GM19351 (cell line): ENCODE data around the gene KRTDAP.
A peak's percentile ranks its signal among the peaks of the same experiment; 100 is the strongest.
"Not testable (repeated sequence)": the region's sequence is repeated elsewhere in the genome, so short reads cannot be mapped to it uniquely, and the experiment has no call there.

ENCODE experiments used
- ATAC-seq: cut with Tn5 transposase; IDR thresholded peaks from one replicate; pipeline ENCODE4 v1.9.1; 2021; ENCODE audit warnings: mild to moderate bottlenecking, moderate library complexity; ENCODE audit not compliant: unreplicated experiment

The KRTDAP gene

DNA sequence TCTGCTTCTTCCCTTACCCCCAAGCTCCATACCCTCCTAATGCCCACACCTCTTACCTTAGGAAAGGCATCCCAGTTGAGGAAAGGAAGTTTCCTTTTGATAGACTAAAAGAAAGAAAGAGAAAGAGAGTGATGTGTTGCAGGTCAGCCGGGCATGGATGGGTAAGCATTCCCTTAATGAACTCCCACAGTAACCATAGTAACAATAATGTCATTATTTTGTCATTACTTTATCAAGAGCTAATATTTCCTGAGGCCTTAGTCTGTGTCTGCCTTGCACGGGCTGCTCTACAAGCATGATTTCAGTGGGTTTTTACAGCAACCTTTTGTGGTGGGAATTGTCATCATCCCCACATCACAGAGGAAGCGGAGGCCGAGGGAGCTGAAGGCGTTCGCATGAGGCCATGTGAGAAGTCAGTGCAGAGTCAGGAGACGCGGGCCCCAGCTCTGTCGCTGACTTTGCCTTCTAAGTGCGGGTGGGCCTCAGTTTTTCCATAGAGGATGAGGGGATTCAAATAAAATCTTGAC is 2.5 kb downstream of the KRTDAP start:
- no peak for ATAC-seq

DNA sequence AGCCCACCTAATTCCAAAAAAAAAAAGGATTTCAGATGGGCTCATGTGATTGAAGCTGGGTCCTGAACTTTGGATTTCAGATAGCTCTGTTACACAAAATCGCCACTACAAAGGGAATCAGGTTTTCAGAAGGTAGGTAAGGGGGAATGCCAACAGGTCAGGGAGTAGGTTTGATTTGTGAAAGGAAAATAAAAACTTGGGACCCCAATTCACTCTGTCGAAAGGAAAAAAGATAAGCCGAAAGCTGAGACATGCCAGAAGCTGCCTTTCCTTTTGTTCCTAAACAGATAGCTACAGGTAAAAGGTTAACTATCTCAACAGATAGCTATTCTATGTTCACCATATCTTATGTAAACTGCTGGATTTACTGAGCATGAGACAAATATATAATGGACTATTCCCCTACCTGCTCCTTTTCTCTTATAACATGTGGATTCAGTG is 4.0 kb downstream of the KRTDAP start:
- no peak for ATAC-seq

DNA sequence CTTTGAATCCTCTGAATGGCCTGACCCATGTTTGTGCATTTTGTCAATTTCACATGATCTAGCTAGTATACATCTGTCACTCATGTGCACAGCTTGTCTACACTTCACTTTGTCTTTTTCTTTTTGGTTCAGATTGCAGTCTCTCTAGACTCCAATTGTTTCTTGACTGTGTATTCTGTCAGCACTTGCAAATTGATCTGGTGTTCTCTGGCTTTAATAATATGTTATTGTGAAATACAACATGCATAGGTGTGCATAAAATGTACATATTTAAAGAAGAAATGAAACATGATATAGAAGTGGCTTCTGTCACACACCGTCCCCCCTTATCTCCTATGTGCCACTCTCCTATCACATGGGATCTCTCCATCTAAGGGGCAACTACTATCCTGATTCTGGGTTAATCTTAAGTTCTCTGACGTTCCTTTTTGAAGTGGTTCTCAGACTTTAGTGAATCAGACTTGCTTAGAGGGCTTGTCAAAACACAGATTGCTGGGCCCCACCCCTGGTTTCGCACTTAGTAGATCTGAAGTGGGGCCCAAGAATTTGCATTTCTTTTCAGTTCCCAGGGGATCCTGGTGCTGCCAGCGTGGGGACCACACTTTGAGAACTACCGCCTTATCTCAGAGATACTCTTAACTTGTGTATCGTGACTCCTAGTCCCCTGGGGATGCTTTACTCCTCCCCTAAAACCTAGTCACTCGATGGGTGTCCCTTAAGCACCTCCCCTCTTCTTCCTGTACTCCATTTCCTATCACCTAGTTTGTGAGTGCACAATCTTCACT is 5.8 kb downstream of the KRTDAP start:
- peak; percentile 57 for ATAC-seq

DNA sequence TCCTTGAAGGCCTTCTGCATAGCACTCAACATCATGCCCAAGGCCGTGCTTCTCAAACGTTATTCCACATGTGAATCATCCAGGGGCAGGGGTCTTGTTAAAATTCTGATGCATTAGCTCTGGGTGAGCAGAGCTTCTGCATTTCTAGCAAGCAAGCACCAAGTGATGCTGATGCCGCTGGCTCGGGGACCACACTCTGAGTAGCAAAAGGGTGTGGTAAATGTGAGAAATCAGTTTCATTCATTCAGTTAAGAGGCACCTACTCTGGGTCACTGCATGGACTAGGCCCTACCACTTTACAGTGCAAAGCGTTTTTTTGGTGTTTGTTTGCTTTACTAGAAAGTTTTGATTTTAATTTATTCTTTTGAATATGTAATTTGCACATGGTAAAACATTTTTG is 7.2 kb downstream of the KRTDAP start:
- ATAC-seq, result no peak

DNA sequence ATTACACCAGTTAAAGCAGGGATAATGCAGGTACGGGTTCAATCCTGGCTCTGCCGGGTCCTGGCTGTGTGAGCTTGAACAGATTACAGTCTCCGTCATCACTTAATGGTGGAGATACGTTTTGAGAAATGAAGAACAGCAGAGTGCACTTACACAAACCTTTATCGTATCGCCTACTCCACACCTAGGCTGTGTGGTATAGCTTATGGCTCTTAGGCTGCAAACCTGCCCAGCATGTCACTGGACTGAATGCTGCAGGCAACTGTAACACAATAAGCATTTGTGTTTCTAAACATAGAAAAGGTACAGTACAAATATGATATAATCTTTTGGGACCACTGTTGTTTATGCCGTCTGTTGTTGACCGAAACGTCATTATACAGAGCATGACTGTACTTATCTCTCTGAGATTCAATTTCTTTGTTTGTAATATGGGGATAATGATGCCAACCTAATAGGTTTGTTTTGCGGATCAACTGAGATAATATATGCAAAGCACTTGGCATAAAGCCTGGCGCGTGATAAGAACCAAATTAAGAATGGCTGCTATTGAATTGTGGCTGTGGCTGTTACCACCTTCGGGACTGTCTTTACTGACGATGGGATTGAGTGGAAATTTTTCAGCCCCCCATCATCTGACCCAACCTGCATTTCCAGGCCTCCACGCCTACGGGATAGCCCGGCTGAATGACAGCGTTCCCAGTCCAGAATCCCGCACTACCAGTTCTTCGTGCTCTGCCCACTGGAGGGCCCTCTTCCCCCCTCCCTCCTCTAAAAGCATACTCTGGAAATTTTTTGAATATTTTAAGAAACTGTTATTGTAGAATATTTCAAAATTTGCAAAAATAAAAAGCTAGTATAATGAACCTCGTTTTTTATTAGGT is 11.2 kb downstream of the KRTDAP start:
- ATAC-seq, result no peak

DNA sequence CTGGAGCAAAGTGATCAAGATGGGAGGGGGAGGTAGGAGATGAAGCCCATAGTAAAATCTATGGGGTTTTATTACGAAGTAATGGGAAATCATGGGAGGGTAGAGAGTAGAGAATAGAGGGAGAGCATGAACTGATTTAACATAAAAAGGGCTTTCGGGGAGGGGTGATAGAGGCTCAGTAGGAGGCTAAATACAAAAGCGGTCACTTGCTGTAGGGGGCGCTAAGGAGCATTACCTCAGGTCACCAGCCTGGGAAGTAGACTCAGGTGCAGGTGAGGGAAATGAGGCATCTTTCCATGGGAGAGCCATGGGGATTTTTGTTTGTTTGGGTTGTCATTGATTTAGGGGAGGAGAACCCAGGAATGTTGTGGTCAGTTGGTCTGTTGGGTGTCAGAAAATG is 14.1 kb downstream of the KRTDAP start:
- ATAC-seq, result no peak

DNA sequence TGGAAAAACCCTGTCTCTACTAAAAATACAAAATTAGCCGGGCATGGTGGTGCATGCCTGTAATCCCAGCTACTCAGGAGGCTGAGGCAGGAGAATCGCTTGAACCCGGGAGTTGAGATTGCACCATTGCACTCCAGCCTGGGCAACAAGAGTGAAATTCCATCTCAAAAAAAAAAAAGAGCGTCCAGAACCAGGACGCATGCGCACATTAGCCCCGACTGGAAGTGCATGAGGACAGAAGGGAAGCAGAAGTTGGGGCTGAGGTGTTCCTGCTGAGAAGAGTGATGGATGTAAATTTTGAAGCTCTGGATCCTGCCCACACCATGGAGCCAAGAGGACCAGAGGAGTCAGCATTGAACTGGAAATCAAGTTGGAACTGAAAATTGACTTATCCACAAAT is 15.7 kb downstream of the KRTDAP start:
- ATAC-seq, result not testable (repeated sequence)

DNA sequence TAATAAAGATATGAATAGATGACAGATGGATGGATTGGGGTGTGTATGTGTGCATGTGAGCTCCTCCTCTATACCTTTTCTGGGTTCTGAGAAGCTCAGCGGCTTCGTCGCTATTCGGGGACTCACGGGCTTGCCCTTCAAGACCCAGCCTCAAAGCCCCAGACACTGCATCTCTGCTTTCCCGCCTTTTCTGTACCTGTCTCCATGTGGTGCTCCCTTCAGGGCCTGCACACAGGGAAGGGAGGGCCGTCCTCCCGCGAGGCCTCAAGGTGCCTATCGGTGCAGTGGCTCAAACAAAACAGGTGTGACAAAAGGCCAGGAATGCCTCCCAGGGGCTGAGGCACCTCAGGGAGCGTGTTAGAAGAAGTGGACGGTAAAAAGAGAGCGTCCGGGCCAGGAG is 16.2 kb downstream of the KRTDAP start:
- ATAC-seq, result no peak

DNA sequence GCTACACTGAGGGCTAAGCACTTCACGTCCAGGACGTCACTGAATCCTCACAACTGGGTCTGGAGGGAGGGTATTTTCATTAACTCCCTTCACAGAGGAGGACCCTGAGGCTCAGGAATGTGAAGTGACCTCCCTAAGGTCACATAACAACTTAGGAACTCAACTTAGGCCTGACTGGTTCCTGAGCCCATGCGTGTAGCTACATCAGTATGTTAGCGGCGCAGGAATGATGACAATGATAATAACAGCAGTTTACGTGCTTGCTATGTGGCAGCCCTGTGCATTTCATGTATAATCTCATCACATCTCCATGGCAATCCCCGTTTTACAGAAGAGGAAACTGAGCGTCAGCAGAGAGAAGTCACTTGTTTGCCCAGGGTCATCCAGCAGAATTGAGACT is 18.3 kb downstream of the KRTDAP start:
- no peak for ATAC-seq

DNA sequence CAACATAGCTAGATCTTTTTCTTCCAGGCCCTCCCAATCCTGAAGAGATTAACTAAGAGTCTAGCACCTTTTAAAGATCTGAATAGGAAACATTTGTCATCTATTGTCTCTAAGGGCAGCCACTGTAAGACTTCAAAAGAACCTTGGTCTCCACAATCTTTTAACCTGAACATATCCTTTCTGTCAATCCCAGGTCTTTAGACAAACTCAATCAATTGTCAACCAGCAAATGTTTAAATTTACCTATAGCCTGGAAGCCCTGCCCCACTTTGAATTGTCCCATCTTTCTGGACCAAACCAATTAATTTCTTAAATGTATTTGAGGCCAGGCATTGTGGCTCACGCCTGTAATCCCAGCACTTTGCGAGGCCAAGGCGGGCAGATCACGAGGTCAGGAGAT is 19.2 kb downstream of the KRTDAP start:
- not testable (repeated sequence) for ATAC-seq

DNA sequence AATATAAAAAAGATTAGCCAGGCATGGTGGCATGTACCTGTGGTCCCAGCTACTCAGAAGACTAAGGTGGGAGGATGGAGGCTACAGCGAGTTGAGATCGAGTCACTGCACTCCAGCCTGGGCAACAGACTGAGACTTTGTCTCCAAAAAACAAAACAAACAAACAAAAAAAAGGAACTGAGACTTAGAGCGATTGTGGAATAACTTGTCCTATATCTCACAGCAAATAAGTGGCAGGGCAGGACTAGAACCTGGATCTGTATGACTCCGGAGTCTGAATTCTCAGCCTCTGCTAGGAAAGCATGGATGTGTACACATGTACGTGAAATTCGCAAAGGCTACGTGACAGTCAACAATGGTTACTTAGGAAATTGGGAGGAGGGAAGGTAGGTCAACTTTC is 20.1 kb downstream of the KRTDAP start:
- no peak for ATAC-seq

DNA sequence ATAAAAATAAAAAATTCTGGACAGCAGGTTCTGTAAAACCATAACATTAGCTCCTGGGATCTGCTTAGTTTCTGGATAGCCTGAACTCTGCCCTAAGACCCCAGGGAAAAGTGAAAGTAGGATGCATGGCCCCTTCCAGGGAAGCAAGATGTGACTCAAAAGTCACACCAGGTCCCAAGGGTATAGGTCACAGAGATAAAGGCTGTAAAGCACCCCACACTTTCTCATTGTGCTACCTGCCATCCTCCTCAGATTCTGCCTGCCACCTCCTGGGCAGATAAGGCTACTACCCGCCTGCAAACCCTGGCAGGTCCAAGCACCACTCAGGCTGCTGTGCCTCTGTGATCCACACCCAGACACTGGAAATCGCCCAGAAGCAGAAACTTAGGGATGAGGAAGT is 21.6 kb downstream of the KRTDAP start:
- ATAC-seq, result peak; percentile 65

DNA sequence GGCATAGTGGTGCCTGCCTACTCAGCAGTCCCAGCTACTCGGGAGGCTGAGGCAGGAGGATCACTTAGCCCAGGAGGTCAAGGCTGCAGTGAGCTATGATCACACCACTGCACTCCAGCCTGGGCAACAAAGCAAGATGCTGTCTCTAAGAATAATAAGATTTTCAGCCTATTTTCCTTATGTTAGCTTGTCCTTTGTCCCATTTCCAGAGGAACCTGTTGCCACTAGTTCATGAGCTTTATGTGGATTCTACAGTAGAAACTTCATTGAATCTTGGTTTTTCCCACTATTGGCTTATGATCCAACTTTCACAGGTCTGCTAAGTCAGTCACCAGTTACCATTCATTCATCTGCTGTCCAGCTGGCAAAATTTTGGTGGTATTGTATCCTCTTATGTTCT is 24.0 kb downstream of the KRTDAP start:
- no peak for ATAC-seq

DNA sequence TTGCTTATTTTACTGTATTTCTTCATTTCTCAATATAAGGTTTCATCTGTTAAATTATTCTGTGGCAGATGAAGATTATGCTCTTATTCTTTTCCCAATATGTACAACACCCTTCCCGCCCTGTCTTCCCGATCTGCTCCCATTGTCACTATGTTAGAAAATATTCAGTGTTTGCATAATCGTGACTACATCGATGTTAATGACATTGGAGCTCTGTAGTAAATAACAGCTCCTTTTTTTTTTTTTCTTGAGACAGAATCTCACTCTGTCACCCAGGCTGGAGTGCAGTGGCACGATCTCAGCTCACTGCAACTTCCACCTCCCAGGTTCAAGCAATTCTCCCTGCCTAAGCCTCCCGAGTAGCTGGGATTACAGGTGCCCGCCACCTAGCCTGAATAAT is 27.3 kb downstream of the KRTDAP start:
- ATAC-seq, result not testable (repeated sequence)

DNA sequence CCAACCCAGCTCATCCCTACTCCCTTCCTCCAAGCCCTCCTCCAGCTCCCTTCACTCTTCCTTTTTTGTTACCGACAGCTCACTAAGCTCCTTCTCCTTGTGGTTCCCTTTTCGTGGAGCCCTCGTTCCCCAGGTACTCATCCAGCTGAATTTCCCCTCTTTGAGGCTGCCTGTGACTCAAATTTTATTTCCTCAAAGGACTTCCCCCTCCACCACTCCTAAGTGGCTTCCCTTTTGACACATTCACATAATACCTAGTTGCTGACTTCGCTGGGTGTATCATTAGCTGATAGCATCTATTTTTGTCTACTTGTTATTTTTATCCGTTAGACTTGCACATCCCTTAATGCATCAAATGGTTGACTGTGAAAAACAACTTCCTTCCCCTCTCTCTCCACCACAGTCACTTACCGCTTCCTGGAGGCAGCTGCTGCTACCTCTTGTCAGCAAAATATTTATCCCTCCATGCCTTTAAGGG is 27.7 kb downstream of the KRTDAP start:
- ATAC-seq, result peak; percentile 71

DNA sequence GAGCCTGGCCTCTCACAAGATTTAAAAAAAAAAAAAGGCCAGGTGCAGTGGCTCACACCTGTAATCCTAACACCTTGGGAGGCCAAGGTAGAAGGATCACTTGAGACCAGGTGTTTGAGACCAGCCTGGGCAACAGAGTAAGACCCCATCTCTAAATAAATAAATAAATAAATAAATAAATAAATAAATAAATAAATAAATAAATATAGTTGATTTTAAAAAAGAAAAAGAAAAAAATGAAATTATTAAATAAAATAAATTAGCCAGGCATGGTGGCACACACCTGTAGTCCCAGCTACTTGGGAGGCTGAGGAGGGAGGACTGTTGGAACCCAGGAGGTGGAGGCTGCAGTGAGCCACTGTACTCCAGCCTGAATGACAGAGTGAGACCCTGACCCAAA is 28.5 kb downstream of the KRTDAP start:
- ATAC-seq, result not testable (repeated sequence)

DNA sequence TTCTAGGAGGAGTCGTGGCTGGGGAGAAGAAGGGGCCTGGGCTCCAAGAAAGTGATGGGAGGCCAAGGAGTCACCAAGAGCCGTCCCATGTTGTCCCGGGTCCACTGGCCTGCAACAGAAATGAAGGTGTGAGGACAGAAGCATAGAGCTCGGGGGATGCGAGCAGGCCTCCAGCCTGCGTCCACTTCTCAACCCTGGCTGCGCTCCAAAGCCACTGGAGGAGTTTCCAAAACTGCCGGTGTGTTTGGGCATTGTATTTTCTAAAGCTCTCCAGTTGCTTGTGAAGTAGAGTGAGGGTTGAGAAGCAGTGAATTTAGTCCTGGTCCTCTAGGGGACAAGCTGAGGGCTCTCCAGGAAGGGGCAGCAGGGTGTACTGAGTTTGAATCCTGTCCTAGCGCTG is 29.2 kb downstream of the KRTDAP start:
- ATAC-seq, result no peak

DNA sequence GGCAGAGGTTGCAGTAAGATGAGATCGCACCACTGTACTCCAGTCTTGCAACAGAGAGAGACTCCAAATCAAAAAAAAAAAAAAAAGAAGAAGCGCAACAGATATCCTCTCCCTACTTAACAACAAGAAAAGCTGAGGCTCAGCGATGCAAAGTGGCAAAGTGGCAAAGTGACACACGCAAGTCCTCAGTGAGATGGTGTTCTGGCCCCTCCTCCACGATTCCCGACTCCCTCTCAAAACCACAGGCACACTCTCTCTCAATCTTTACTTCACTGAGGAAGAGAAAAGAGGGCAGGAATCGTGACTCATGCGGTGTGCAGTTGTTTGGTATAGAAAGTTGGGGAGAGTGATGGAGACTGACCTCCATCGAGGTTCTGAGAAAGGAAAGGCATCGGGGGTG is 29.7 kb downstream of the KRTDAP start:
- ATAC-seq, result no peak

DNA sequence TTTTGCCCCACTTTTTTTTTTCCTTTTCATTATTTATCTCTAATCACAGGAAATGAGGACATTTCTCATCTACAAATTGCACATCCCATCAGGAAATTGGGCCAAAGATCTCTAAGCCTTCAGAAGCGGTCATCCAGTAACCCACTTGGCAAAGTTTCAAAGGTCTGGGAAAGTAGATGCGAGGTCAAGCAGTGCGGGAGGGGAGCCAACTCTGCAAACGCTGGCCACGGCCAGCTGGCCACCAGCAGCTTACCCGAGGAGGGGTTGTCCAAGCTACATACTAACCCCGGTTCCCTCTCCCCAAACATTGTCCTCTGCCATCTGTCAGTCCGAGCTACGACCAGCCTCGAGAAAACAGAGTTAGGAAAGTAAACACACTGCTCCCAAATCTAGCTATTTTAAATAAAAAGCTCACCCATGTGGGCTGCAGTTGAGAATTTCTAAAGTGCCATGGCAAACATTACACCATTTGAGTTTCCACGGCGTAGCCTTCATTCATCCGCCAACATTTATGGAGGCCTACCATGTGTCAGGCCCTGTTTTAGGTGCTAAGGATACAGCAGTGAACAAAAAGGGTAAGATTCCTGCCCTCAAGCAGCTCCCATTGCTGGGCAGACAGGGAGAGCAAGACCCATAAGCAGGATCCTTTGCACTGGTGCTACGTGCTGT is 30.7 kb downstream of the KRTDAP start:
- no peak for ATAC-seq

DNA sequence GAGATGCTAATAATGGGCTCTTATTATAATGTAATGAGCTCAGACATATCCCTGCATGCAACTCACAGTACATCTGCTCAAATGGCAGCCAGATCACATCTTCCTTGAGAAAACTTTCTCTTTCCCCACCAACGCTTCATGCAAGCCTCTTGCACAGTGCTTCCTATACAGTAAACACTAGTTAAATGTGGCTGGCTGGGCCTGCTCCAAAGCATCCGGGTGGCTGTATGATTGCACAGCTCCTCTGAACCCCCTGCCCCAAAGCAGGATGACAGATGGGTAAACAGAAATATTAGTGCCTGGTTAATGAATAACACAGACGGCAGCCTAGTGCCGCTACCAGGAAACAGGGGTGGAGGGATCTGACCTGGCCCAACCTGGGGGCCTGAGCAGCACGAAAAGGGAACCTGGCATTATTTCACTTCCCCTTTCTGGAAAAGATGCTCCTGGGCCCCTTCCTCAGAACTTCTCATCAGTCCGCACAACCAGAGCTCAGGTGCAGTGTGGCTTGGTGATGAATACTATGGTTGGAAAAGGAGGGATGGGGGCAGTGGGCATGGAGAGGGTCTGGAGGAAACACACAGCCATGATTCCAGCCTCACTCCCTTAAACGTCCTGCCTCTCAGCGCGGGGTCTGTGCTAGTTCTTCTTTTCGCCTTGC is 31.4 kb downstream of the KRTDAP start:
- no peak for ATAC-seq

DNA sequence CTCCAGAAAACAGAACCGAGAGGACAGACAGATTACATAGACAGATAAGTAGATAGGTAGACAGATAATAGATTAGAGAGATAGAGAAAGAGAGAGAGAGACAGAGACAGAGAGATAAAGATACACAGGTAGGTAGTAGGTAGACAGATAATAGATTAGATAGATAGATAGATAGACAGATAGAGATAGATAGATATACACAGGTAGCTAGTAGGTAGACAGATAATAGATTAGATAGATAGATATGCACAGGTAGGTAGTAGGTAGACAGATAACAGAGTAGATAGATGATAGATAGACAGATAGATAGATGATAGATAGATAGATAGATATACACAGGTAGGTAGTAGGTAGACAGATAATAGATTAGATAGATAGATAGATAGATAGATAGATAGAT is 32.1 kb downstream of the KRTDAP start:
- ATAC-seq, result no peak
